HepG2 (cell line): Measurements from ENCODE around the gene LYZL1. TPM values are rescaled to one million over a fixed set of nuclear protein-coding genes. Genes with fewer than 3 reads are reported as not detected.

ENCODE experiments used
- ATF4 ChIP-seq, 2 experiments: fragments of 450-650 bp in 1 of 2; sonication (generic) in 1 of 2; formaldehyde crosslinking; IDR thresholded peaks; 2 replicates each; pipeline versions ENCODE4 v1.5.0 to v1.8.0; 2020 to 2022; ENCODE audit warnings: mild to moderate bottlenecking in 1 of 2, missing genetic modification reagents in 1 of 2
- BORCS8-MEF2B ChIP-seq: sonication (generic); formaldehyde crosslinking; IDR thresholded peaks from 2 replicates; pipeline ENCODE4 v1.8.0; 2022; ENCODE audit warnings: mild to moderate bottlenecking, missing genetic modification reagents
- CBX5 ChIP-seq: sonication (generic); formaldehyde crosslinking; IDR thresholded peaks from 2 replicates; pipeline ENCODE4 v1.4.0; 2020; ENCODE audit warnings: missing genetic modification reagents, borderline replicate concordance
- FOXK2 ChIP-seq: fragments of 450-650 bp; IDR thresholded peaks from 2 replicates; pipeline ENCODE4 v1.6.1; 2016
- HCFC1 ChIP-seq: fragments of 150-350 bp; IDR thresholded peaks from 2 replicates; pipeline ENCODE4 v1.6.1; 2014; ENCODE audit warnings: low read depth, low read length
- MAFF ChIP-seq: IDR thresholded peaks from 2 replicates; pipeline ENCODE4 v1.6.1; 2011; ENCODE audit warnings: low read depth, low read length, improper control_type of control experiment
- NFAT5 ChIP-seq: sonication (generic); formaldehyde crosslinking; IDR thresholded peaks from 2 replicates; pipeline ENCODE4 v1.4.0; 2020; ENCODE audit warnings: missing genetic modification reagents
- SMC3 ChIP-seq: IDR thresholded peaks from 2 replicates; pipeline ENCODE4 v1.6.1; 2011; ENCODE audit warnings: low read length, improper control_type of control experiment
- TGIF2 ChIP-seq: IDR thresholded peaks from 2 replicates; pipeline ENCODE4 v1.6.1; 2016; ENCODE audit warnings: control low read depth, missing compliant biosample characterization
- ZBTB8A ChIP-seq: sonication (generic); formaldehyde crosslinking; IDR thresholded peaks from 2 replicates; pipeline ENCODE4 v1.4.0; 2020; ENCODE audit warnings: mild to moderate bottlenecking, low read depth, missing genetic modification reagents, borderline replicate concordance
- ZMAT3 ChIP-seq: sonication (generic); formaldehyde crosslinking; conservative IDR thresholded peaks from 2 replicates; pipeline ENCODE4 v1.7.0; 2021; ENCODE audit warnings: missing genetic modification reagents
- ZNF121 ChIP-seq: sonication (generic); formaldehyde crosslinking; IDR thresholded peaks from 2 replicates; pipeline ENCODE4 v1.5.0; 2020; ENCODE audit warnings: mild to moderate bottlenecking, missing genetic modification reagents
- ZNF17 ChIP-seq: sonication (generic); formaldehyde crosslinking; IDR thresholded peaks from 2 replicates; pipeline ENCODE4 v1.5.0; 2020; ENCODE audit warnings: mild to moderate bottlenecking, missing genetic modification reagents
- ZNF33A ChIP-seq: sonication (generic); formaldehyde crosslinking; IDR thresholded peaks from 2 replicates; pipeline ENCODE4 v1.5.1; 2020; ENCODE audit warnings: missing genetic modification reagents, mild to moderate bottlenecking, moderate library complexity, borderline replicate concordance
- ZNF547 ChIP-seq: sonication (generic); formaldehyde crosslinking; IDR thresholded peaks from 2 replicates; pipeline ENCODE4 v1.5.1; 2020; ENCODE audit warnings: mild to moderate bottlenecking, missing genetic modification reagents
- ZNF558 ChIP-seq: sonication (generic); formaldehyde crosslinking; IDR thresholded peaks from 2 replicates; pipeline ENCODE4 v1.9.0; 2022; ENCODE audit warnings: mild to moderate bottlenecking, missing genetic modification reagents, borderline replicate concordance
- ZNF616 ChIP-seq: sonication (generic); formaldehyde crosslinking; IDR thresholded peaks from 2 replicates; pipeline ENCODE4 v1.5.0; 2020; ENCODE audit warnings: low read depth, mild to moderate bottlenecking, missing genetic modification reagents
- ZNF660 ChIP-seq: sonication (generic); formaldehyde crosslinking; IDR thresholded peaks from 2 replicates; pipeline ENCODE4 v1.5.1; 2020; ENCODE audit warnings: mild to moderate bottlenecking, low read depth, missing genetic modification reagents, borderline replicate concordance
- ZNF816 ChIP-seq: sonication (generic); formaldehyde crosslinking; IDR thresholded peaks from 2 replicates; pipeline ENCODE4 v1.8.0; 2022; ENCODE audit warnings: missing genetic modification reagents, mild to moderate bottlenecking, borderline replicate concordance
- polyA plus RNA-seq, 8 experiments: library from polyadenylated mRNA; depleted of rRNA in 3 of 8; stranded (reverse) in 7 of 8; unstranded in 1 of 8; fragments of >200 nt; fragmentation: Illumina TruSeq in 4 of 8; extraction: Trizol in 4 of 8; gene quantifications; 2 replicates each; pipeline versions ENCODE4 v1.2.1 to v1.2.3, GENCODE V29; 2011 to 2016; ENCODE audit warnings: low read depth in 4 of 8, missing spikeins in 1 of 8, mixed read lengths in 1 of 8; ENCODE audit not compliant: insufficient read depth in 1 of 8
- total RNA-seq, 5 experiments: library from RNA; depleted of rRNA; stranded (reverse); fragments of >200 nt; fragmentation: Illumina TruSeq; extraction: Trizol; gene quantifications; 2 replicates each; pipeline ENCODE4 v1.2.3, GENCODE V29; 2016; ENCODE audit warnings: low read depth in 1 of 5

LYZL1 gene
- total and polyA plus RNA-seq, 2 of the 13 experiments (the other 11 are each of a cell fraction or from before 2014, with no cell fraction given) = not detected

GRCh38 chr10:29326886-29327745 is 38.2 kb downstream of the LYZL1 start (continued):
- no peak for TF ChIP-seq ATF4 (CRISPR knock-in tag; IDR thresholded peaks at IDR 0.05)
- TF ChIP-seq SMC3 = peak; percentile 13; the same call in 1 of the 2 replicates
- no peak for TF ChIP-seq ZNF616
- TF ChIP-seq ZMAT3 (CRISPR knock-in tag) = no peak
- TF ChIP-seq MAFF = no peak
- no peak for TF ChIP-seq NFAT5 (CRISPR knock-in tag)
- TF ChIP-seq ZNF17 (CRISPR knock-in tag) = no peak
- TF ChIP-seq ZNF33A (CRISPR knock-in tag) = no peak
- TF ChIP-seq ZNF547 = no peak
- TF ChIP-seq ZNF660 = no peak
- TF ChIP-seq ZNF121 = no peak
- TF ChIP-seq FOXK2 = no peak
- TF ChIP-seq BORCS8-MEF2B (CRISPR knock-in tag) = no peak
- TF ChIP-seq ZNF558 (CRISPR knock-in tag) = no peak
- no peak for TF ChIP-seq ZNF816 (CRISPR knock-in tag)
- no peak for TF ChIP-seq CBX5 (CRISPR knock-in tag)
- no peak for TF ChIP-seq TGIF2 (CRISPR knock-in tag)
- no peak for TF ChIP-seq ZBTB8A (CRISPR knock-in tag)
- TF ChIP-seq HCFC1 = no peak
